ENCODE data around the gene OBP2A. TPM values are rescaled to one million over a fixed set of nuclear protein-coding genes. Genes with fewer than 3 reads are reported as not detected.

OBP2A gene
- total RNA-seq, 4 donors from 2014 or later = not detected

GRCh38 chr9:135500525-135501260 is 45.2 kb upstream of the OBP2A start, which contains the start of gene MRPS2:
Gene MRPS2 (plus strand): TSS chr9:135500682. CDS start chr9:135500711, 29 bp downstream.
- Histone ChIP-seq H3K27me3 (no peaks in the 10 kb centered on the region), H3K4me3 (peak within 1 kb of the TSS; percentile 81 to 100 (median 96)), H3K27ac (peak within 1 kb of the TSS; percentile 77 to 92 (median 86)), H3K9me3 (no peaks in the 10 kb centered on the region), H3K4me1 (peaks cover 15 to 25% (median 18%) of the 10 kb centered on the region in 4 donors), H3K36me3 (peaks cover 0 to 10% (median 0%) of the 10 kb centered on the region in 4 donors)
- 1% methylated on average over 52 of the region's 92 CpGs; no CpG with 5 or more reads in 1 of the 2 donors for WGBS, 2 donors (ENCODE audit: low coverage in 1 of 2)
- in situ Hi-C loops (cut with MboI; ENCODE audit: low pct_ligation_motif_present in 1 of 4, low pct_unique_long_range_greater_than_20kb in 1 of 4, low sequenced_read_pairs in 3 of 4) = no loop called here
- peak; percentile 90 for DNase-seq
- intact Hi-C loops (cut with DNase I; ENCODE audit: low total_unique reads) = no loop called here
- TF ChIP-seq EP300 (IDR thresholded peaks at IDR 0.05; ENCODE audit: low read depth) (no peak), CTCF (IDR thresholded peaks at IDR 0.05) (peak; percentile 73 to 91 (median 89)), POLR2A (IDR thresholded peaks at IDR 0.05) (peak; percentile 66), POLR2AphosphoS5 (IDR thresholded peaks at IDR 0.05) (peak; percentile 40 to 74 (median 74))

GRCh38 chr9:135501261-135502167 is 44.4 kb upstream of the OBP2A start:
- peak overlapping the region; percentile 77 to 92 (median 86) for H3K27ac ChIP-seq
- in situ Hi-C loops (cut with MboI; ENCODE audit: low pct_ligation_motif_present in 1 of 4, low pct_unique_long_range_greater_than_20kb in 1 of 4, low sequenced_read_pairs in 3 of 4) (no loop called here), intact Hi-C loops (cut with DNase I; ENCODE audit: low total_unique reads) (no loop called here)
- H3K4me1 ChIP-seq = peaks cover 15 to 25% (median 18%) of the 10 kb centered on the region in 4 donors
- DNase-seq = peak; percentile 66
- peak overlapping the region; percentile 81 to 100 (median 96) for H3K4me3 ChIP-seq
- H3K9me3 ChIP-seq = no peaks in the 10 kb centered on the region
- TF ChIP-seq EP300 (IDR thresholded peaks at IDR 0.05; ENCODE audit: low read depth) (no peak), CTCF (IDR thresholded peaks at IDR 0.05) (no peak), POLR2A (IDR thresholded peaks at IDR 0.05) (no peak), POLR2AphosphoS5 (IDR thresholded peaks at IDR 0.05) (no peak)
- WGBS, 2 donors (ENCODE audit: low coverage in 1 of 2) = 63% methylated on average over 23 of the region's 38 CpGs; no CpG with 5 or more reads in 1 of the 2 donors
- H3K36me3 ChIP-seq = peaks cover 0 to 10% (median 0%) of the 10 kb centered on the region in 4 donors
- no peaks in the 10 kb centered on the region for H3K27me3 ChIP-seq

- TF ChIP-seq CTCF (IDR thresholded peaks at IDR 0.05) = no peak
- no peak for TF ChIP-seq POLR2A (IDR thresholded peaks at IDR 0.05)
- TF ChIP-seq EP300 (IDR thresholded peaks at IDR 0.05; ENCODE audit: low read depth) = no peak
- no peak for TF ChIP-seq POLR2AphosphoS5 (IDR thresholded peaks at IDR 0.05)
- Histone ChIP-seq H3K27me3 (no peaks in the 10 kb centered on the region), H3K4me3 (no peak overlapping the region), H3K36me3 (peaks cover 0 to 10% (median 0%) of the 10 kb centered on the region in 4 donors), H3K9me3 (no peaks in the 10 kb centered on the region), H3K4me1 (peaks cover 15 to 25% (median 18%) of the 10 kb centered on the region in 4 donors), H3K27ac (no peak overlapping the region)
- intact Hi-C loops (cut with DNase I; ENCODE audit: low total_unique reads) = no loop called here
- in situ Hi-C loops (cut with MboI; ENCODE audit: low pct_ligation_motif_present in 1 of 4, low pct_unique_long_range_greater_than_20kb in 1 of 4, low sequenced_read_pairs in 3 of 4) = no loop called here
- 75 to 89% methylated on average over 4 to 15 of the region's 15 CpGs for WGBS, 2 donors (ENCODE audit: low coverage in 1 of 2)
- DNase-seq = no peak
These were observed 43.6 kb upstream of the OBP2A start for GRCh38 chr9:135502168-135502872.

Measured in transverse colon (tissue), 4 donors.